Left kidney (tissue), 2 donors: ENCODE results near the gene PDE4A. TPM values are rescaled to one million over a fixed set of nuclear protein-coding genes. Genes with fewer than 3 reads are reported as not detected.
"Not testable (repeated sequence)": the region's sequence is repeated elsewhere in the genome, so short reads cannot be mapped to it uniquely, and the experiment has no call there.

Source experiments
- DNase-seq: peaks from one replicate; pipeline ENCODE4 v3.0.0-alpha.2; 2013
- polyA plus RNA-seq: library from polyadenylated mRNA; unstranded; fragments of 120-200 nt; gene quantifications from one replicate; pipeline ENCODE4 v1.2.1, GENCODE V29; 2013; ENCODE audit not compliant: insufficient read length

Gene PDE4A
- polyA plus RNA-seq, 1 donor = 1.5 TPM

- not testable (repeated sequence) for DNase-seq
These were observed 41.7 kb downstream of the PDE4A start for GRCh38 chr19:10462042-10462441.

GRCh38 chr19:10462557-10462956 is 42.2 kb downstream of the PDE4A start:
- DNase-seq = no peak

- DNase-seq = no peak
These were observed 44.1 kb downstream of the PDE4A start for GRCh38 chr19:10464456-10464855.

- no peak for DNase-seq
These were observed 46.9 kb downstream of the PDE4A start for GRCh38 chr19:10467104-10467706.

GRCh38 chr19:10468133-10468532 is 47.8 kb downstream of the PDE4A start:
- no peak for DNase-seq

GRCh38 chr19:10471909-10472308 is 51.6 kb downstream of the PDE4A start:
- DNase-seq = no peak

- DNase-seq = no peak
These were observed 52.9 kb downstream of the PDE4A start for GRCh38 chr19:10473192-10473591.

- DNase-seq = no peak
These were observed 54.7 kb downstream of the PDE4A start for GRCh38 chr19:10474962-10475451.

- DNase-seq = no peak
These were observed 58.1 kb downstream of the PDE4A start for GRCh38 chr19:10478476-10478875.

- DNase-seq = peak; percentile 84
These were observed 58.6 kb downstream of the PDE4A start for GRCh38 chr19:10478903-10479384.

GRCh38 chr19:10486551-10486950 is 66.2 kb downstream of the PDE4A start:
- DNase-seq = no peak

- DNase-seq = no peak
These were observed 71.2 kb downstream of the PDE4A start for GRCh38 chr19:10491472-10492047.

GRCh38 chr19:10497371-10497770 is 77.0 kb downstream of the PDE4A start:
- no peak for DNase-seq

- no peak for DNase-seq
These were observed 79.4 kb downstream of the PDE4A start for GRCh38 chr19:10499550-10500246.

GRCh38 chr19:10500247-10500592 is 79.9 kb downstream of the PDE4A start:
- DNase-seq = no peak

- DNase-seq = no peak
These were observed 81.7 kb downstream of the PDE4A start for GRCh38 chr19:10501971-10502523.

- DNase-seq = peak; percentile 93
These were observed 82.2 kb downstream of the PDE4A start for GRCh38 chr19:10502524-10503001.

GRCh38 chr19:10503002-10503789 is 82.9 kb downstream of the PDE4A start, which contains the start of gene KEAP1:
Gene KEAP1 (minus strand): TSS chr19:10503356. CDS start chr19:10500033, 3,323 bp downstream.
- DNase-seq = no peak

GRCh38 chr19:10505583-10506229 is 85.4 kb downstream of the PDE4A start:
- DNase-seq = no peak

- DNase-seq = no peak
These were observed 87.7 kb downstream of the PDE4A start for GRCh38 chr19:10508036-10508435.

GRCh38 chr19:10508707-10509106 is 88.4 kb downstream of the PDE4A start:
- DNase-seq = no peak
